Thyroid gland (tissue), 4 donors: ENCODE results near the gene CCDC9B.

ENCODE experiments used
- POLR2A ChIP-seq, 2 donors: fragments of 450-650 bp; IDR thresholded peaks; one replicate each; pipeline ENCODE4 v1.6.1; 2017; ENCODE audit warnings: antibody characterized with exemption in 2 of 2, mild to moderate bottlenecking in 2 of 2, moderate library complexity in 1 of 2
- TF ChIP-seq, protein P1 (sequence below), 6 experiments: fragments of 200-600 bp in 3 of 6; fragments of 450-650 bp in 3 of 6; sonication (generic) in 3 of 6; IDR thresholded peaks; one replicate each; pipeline ENCODE4 v1.5.1; 2016 to 2019; ENCODE audit warnings: antibody characterized with exemption in 6 of 6, mild to moderate bottlenecking in 2 of 6, inconsistent platforms in 1 of 6, moderate library complexity in 1 of 6

DNA sequence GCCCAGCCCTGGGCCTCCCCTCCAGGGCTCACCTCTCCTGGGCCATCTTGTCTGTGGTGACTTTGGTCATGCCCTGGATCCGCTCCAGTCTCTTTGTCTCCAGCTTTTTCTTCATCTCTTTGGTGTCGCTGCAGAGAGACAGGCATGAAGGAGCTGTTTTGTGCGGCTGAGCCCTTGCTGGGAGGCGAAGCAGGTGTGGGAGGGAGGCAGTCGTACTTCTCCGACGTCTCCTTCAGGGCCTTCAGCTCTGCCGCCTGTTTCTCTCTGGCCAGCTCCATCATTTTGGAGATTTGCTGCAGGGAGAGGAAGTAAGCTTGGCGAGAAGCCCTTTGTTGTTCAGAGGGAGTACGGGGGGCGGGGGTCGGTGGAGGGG lies 50.2 kb downstream of the CCDC9B start:
- no peak for TF ChIP-seq POLR2A (IDR thresholded peaks at IDR 0.05)
- TF ChIP-seq, protein P1, sequence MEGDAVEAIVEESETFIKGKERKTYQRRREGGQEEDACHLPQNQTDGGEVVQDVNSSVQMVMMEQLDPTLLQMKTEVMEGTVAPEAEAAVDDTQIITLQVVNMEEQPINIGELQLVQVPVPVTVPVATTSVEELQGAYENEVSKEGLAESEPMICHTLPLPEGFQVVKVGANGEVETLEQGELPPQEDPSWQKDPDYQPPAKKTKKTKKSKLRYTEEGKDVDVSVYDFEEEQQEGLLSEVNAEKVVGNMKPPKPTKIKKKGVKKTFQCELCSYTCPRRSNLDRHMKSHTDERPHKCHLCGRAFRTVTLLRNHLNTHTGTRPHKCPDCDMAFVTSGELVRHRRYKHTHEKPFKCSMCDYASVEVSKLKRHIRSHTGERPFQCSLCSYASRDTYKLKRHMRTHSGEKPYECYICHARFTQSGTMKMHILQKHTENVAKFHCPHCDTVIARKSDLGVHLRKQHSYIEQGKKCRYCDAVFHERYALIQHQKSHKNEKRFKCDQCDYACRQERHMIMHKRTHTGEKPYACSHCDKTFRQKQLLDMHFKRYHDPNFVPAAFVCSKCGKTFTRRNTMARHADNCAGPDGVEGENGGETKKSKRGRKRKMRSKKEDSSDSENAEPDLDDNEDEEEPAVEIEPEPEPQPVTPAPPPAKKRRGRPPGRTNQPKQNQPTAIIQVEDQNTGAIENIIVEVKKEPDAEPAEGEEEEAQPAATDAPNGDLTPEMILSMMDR (IDR thresholded peaks at IDR 0.05): no peak
